SK-N-MC (cell line): ENCODE results near the gene DNAH9.

Experiments
- EZH2 ChIP-seq: fragments of 200-600 bp; sonication (generic); IDR thresholded peaks from one replicate; pipeline ENCODE4 v1.6.1; 2017; ENCODE audit warnings: antibody characterized with exemption
- FOXP2 ChIP-seq: optimal IDR thresholded peaks from 2 replicates; pipeline ENCODE3; 2011; ENCODE audit warnings: mild to moderate bottlenecking, moderate library complexity; ENCODE audit not compliant: insufficient read depth; ENCODE audit errors: extremely low read length, control extremely low read depth
- POLR2AphosphoS5 ChIP-seq: IDR thresholded peaks from 2 replicates; pipeline ENCODE4 v1.6.1; 2012; ENCODE audit warnings: mild to moderate bottlenecking, low read depth, low read length, borderline replicate concordance

- TF ChIP-seq POLR2AphosphoS5 (no peak), FOXP2 (no peak), EZH2 (no peak)
These were observed 346.3 kb downstream of the DNAH9 start for GRCh38 chr17:11944587-11944986.
